GM12865 (cell line): Measurements from ENCODE around the gene NBPF20.
"Not testable (repeated sequence)": the region's sequence is repeated elsewhere in the genome, so short reads cannot be mapped to it uniquely, and the experiment has no call there.

Source experiments
- DNase-seq: peaks from one replicate; pipeline ENCODE4 v3.0.0; 2010; ENCODE audit warnings: low read depth
- H3K4me3 ChIP-seq: 2 replicates; pipeline ENCODE4 v1.5.1; 2011; ENCODE audit warnings: mild to moderate bottlenecking, low read depth, low read length, control low read depth
- TF ChIP-seq, protein P1 (sequence below): IDR thresholded peaks from 2 replicates; pipeline ENCODE4 v1.5.1; 2011; ENCODE audit warnings: low read length, control low read depth, low read depth, inconsistent platforms; ENCODE audit not compliant: insufficient read depth; ENCODE audit errors: missing control alignments

The NBPF20 gene, protein sequence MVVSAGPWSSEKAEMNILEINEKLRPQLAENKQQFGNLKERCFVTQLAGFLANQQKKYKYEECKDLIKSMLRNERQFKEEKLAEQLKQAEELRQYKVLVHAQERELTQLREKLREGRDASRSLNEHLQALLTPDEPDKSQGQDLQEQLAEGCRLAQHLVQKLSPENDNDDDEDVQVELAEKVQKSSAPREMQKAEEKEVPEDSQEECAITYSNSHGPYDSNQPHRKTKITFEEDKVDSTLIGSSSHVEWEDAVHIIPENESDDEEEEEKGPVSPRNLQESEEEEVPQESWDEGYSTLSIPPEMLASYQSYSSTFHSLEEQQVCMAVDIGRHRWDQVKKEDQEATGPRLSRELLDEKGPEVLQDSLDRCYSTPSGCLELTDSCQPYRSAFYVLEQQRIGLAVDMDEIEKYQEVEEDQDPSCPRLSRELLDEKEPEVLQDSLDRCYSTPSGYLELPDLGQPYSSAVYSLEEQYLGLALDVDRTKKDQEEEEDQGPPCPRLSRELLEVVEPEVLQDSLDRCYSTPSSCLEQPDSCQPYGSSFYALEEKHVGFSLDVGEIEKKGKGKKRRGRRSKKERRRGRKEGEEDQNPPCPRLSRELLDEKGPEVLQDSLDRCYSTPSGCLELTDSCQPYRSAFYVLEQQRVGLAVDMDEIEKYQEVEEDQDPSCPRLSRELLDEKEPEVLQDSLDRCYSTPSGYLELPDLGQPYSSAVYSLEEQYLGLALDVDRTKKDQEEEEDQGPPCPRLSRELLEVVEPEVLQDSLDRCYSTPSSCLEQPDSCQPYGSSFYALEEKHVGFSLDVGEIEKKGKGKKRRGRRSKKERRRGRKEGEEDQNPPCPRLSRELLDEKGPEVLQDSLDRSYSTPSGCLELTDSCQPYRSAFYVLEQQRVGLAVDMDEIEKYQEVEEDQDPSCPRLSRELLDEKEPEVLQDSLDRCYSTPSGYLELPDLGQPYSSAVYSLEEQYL (N-terminal part only)

DNA sequence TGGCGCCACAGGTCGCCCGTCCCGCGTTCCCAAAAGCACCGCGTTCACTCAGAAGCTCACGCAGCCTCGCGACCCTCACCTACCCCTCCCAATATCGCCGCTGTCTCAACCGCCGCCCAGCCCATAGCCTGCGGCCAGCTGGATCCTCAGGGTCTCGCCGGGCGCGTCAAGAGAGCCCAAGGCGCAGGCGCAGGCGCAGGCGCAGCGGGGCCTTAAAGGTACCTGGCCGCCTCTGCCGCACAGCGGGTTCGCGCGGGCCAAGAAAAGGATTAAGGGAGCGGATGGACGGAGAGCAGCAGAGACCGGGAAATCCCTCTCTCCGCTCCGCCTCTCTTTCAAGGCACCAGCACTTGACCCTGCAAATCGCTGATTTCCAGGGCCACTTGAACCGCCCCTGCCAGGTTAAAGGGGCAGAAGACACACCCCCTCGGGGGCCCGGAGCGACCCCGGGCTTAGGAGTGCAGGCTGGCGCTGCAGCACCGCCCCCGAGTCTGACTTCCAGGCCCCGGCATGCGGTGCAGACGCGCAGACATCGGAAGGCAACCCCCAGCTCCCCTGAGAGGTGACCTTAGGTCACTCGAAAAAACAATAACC, at the start of gene NBPF20:
NBPF20 (minus strand) TSS at position 168 of the 594 bp plus-strand sequence. CDS start 20,331 bp downstream, outside the sequence.
- peak; percentile 83 for DNase-seq
- H3K4me3 ChIP-seq: peak within 1 kb of the TSS; percentile 67
- TF ChIP-seq, protein P1, sequence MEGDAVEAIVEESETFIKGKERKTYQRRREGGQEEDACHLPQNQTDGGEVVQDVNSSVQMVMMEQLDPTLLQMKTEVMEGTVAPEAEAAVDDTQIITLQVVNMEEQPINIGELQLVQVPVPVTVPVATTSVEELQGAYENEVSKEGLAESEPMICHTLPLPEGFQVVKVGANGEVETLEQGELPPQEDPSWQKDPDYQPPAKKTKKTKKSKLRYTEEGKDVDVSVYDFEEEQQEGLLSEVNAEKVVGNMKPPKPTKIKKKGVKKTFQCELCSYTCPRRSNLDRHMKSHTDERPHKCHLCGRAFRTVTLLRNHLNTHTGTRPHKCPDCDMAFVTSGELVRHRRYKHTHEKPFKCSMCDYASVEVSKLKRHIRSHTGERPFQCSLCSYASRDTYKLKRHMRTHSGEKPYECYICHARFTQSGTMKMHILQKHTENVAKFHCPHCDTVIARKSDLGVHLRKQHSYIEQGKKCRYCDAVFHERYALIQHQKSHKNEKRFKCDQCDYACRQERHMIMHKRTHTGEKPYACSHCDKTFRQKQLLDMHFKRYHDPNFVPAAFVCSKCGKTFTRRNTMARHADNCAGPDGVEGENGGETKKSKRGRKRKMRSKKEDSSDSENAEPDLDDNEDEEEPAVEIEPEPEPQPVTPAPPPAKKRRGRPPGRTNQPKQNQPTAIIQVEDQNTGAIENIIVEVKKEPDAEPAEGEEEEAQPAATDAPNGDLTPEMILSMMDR: no peak

DNA sequence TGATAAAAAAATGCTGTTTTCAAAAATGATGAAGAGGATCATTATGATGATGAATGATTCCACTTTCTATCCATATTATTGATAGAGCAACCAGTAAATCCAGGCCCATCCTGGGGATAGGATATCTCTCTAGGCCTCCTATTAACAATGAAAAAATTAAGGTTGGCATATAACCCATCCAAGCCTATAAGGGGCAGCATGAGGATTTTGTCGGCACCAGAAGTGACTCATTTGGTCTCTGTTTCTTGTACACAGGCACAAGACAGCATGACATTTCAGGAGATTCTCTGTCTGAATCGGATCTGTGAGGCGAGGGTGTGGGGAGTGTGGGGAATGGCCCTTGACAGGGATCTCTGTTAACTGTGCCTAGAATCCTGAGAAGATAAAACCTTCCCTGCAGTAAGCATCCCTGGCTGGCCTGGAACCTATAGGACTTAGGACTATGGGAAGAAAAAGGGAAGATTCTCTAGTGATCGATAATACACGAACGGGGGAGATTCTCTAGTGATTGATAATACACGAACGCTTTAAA, 49.5 kb upstream of the NBPF20 start:
- H3K4me3 ChIP-seq, DNase-seq: not testable (repeated sequence)

DNA sequence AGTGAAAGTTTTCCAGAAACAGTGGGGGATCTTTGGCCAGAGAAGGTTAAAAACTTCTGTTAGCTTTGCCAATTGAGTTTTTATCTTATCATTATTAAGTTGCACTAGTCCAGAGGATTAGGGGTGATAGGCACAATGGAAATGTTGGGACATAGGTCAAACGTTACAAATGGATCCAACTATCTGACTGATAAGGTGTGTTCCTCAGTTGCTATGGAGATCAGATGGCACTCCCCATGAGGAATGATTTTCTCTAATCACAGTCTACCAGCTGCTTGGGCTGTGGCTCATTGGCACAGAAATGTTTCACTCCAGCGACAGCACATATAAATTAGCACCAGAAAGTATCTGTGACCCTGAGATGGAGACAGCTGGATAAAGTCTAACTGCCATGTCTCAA, 47.3 kb upstream of the NBPF20 start:
- H3K4me3 ChIP-seq, DNase-seq: not testable (repeated sequence)

DNA sequence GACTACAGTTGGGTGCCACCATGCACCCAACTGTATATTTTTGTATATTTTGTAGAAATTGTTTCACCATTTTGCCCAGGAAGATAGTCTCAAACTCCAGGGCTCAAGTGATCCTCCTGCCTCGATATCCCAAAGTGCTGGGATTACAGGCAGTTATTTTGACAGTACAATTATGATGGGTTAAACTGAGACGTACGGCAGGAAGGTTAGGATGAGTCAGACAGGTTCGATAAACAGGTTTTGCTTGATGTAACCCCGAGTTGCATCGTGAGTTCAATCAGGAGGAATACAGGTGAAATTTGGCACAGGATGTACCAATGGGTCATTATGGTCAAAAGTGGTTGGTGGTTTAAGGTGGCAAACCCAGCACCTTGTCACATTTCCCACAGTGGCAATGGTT, 46.0 kb upstream of the NBPF20 start:
- not testable (repeated sequence) for DNase-seq, H3K4me3 ChIP-seq

DNA sequence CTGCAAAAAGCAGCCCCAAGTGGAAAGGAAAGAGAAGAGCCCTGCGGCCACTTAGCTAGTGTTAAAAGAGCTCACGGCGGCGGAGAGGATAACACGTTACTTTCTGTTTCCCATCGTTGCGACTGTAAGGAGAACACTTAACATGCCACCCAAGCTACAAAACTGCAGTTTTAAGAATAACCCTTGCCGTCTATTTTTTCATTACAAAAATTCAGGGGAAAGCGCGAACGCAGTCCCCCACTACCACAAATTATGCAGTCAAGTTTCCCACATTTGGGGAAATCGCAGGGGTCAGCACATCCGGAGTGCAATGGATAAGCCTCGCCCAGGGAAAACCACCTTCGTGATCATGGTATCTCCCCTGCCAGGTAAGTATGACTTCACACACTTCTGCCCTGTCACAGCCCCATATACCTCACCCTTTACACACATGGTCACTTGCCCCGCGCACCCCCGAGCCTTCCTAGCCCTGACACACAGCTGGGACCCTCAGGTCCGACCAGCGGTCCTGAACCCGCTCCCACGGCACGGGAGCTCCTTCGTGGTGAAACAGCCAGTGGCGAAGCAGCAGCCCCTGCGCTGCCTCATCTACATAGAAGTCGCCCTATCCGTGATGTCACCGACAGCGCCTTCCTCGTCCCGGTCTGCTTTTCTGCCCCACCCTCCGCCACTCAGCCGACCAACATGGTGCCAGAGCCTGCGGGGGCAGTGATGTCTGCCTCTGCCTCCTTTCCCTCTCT, 40.2 kb upstream of the NBPF20 start:
- DNase-seq: peak; percentile 99
- H3K4me3 ChIP-seq: peak overlapping the region; percentile 46

DNA sequence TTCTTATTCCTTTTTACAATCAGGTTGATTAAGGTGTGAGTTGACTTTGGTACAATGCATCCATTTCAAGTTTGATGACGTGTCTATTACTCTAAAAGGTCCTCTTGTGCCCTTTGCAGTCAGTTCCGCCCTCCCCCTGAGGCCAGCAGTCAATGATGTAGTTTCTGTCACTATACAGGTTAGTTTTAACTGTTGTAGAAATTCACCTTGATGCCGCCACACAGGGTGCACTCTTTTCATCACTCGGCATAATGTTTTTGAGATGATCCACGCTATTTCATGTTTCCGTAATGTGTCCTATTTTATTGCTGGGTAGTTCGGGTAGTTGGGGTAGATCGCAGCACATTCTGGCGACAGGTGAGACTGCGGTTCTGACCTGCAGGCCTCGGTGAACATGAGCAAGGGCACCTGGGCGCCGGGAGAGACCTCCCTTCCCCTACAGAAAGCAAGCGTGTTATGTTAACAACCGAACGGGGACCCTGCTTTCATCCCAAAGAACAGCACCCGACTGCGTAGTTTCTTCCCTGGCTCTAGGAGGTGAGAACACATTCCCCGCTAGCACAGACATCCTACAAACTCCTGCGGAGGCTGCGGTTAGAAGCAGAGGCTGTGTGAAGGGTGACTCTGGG, 39.4 kb upstream of the NBPF20 start:
- peak overlapping the region; percentile 46 for H3K4me3 ChIP-seq
- not testable (repeated sequence) for DNase-seq

DNA sequence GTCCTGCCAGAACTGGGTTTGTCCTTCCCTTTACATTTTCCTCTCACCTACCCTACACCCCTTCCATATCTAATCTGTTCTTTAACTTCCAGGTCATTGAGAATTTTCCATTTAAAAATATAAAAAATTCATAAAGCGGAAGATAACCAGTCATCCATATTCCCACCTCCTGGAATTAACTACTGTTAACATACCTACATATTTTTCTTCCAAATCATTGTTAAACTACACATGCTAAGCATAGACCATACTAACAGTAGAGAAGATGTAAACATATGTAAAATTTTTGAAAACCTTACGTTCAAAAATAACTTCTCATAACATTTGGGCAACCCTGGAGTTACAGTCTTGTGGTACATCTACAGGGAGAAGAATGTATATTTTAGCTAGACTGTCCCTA, 38.6 kb upstream of the NBPF20 start:
- H3K4me3 ChIP-seq, DNase-seq: not testable (repeated sequence)

DNA sequence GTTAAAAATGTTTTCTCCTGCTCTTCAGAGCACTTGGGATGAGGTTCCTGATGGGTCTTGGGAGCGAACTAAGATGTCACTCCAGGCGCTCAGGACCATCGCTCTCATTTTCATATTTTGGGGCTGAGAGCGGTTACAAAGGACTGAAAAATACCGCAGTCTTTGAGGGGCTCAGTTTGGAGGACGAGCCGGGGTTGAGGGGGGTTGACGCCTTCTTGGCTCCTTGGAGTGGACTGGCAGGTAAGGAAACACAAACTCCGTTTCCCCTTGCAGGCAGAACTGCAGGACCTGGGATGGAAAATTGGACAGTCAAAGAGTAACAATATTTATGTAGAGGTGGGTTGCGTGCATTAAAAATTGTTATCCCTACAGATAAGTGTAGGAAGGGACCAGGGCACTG, 35.3 kb upstream of the NBPF20 start:
- not testable (repeated sequence) for DNase-seq, H3K4me3 ChIP-seq

DNA sequence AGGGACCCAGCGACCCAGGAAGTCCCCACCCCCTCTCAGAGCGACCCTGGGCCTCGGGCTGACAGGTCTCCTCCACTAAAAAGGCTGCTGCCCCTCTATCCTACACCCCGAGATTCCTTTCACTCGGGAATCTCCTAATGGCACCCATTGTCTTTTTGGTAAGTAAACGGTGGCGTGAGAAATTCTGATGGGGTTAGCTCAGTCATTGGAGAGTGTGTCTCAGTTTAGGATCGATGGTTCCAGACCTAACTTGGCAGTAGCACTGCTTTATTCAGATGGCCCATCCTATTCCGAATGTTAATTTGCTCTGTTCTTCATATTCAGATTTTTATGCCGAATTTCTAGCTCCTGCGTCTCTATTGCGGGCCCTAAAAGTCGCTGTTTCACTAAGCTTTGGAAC, 34.6 kb upstream of the NBPF20 start:
- not testable (repeated sequence) for H3K4me3 ChIP-seq, DNase-seq

DNA sequence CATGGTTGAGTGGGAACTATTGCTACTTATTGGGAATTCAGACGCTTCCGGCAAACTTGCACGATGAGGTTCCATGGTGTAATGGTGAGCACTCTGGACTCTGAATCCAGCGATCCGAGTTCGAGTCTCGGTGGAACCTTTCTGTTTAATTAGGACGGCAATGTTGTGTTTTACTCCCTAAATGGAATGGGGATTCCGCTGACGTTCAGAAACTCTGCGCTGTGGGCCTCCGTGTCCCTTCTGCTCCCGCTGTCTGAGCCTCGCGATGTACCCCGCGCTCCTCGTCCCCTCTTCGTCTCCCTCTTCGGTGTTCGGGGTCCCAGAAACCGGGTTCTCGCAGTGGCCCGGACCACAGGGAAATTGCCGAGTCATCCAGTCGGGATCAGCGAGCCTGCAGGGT, 34.2 kb upstream of the NBPF20 start:
- H3K4me3 ChIP-seq, DNase-seq: not testable (repeated sequence)

DNA sequence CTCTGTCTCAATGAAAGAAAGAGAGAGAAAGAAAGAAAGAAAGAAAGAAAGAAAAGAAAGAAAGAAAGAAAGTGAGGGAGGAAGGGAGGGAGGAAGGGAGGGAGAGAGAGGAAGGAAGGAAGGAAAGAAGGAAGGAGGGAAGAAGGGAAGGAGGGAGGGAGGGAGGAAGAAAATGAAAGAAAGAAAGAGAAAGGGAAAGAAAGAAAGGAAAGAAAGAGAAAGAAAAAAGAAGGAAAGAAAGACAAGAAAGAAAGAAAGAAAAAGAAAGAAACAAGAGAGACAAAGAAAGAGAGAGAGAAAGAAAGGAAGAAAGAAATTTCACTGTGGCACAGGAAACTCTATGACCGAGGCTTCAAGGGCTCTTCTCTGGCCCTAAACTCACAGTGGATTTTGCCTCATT, 33.7 kb upstream of the NBPF20 start:
- not testable (repeated sequence) for H3K4me3 ChIP-seq, DNase-seq

DNA sequence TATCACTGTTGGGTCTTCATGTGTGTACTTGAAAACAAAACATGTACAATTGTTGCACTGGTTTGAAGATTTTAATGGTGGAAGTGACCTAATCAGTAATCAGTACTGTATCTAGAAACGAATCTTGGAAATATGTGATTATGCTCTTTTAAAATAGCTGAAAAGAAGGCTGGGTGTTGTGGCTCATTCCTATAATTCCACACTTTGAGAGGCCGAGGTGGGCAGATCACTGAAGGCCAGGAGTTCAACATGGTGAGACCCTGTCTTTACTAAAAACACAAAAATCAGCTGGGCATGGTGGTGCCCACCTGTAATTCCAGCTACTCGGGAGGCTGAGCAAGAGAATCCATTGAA, 29.4 kb upstream of the NBPF20 start:
- not testable (repeated sequence) for H3K4me3 ChIP-seq, DNase-seq

DNA sequence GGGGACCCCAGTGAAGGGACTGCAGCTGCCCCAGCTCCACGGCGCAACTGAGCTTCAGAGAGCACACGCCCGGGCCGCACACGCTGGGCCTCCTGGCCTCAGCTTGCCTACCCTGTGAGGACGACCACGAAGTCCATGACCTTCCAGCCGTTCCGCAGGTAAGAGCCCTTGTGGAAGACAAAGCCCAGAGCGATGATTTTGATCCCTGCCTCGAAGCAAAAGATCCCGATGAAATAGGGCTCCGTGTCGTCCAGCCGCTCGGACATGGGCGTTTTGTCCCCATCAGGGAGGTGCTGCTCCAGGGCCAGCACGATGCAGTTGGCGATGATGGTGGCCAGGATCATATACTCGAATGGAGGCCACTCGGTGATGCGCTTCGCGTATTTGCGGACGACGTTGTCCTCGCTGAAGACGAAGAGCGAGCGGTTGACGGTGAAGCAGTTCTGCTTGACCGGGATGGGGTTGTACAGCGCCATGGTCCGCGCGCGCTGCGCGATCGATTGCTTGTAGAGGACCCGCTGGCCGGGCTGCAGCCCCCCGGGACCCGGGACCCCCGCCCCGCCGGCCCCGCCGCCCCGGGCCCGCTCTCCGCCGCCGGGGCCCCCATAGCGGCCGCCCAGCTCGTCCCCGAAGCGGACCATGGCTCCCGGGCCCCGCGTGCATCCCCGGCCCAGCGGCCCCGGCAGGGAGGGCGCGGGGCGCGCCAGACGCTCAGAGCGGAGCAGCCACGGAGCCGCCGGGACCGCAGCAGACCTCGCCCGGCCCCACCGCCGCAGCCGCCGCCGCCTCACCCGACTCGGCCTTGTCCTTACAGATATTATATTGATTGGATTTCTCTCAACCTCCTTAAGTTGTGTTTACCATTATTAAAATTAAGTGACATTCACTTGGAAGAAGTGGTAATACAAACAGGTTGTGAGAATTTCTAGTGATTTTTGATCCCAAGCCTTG, 28.7 kb upstream of the NBPF20 start:
- DNase-seq: not testable (repeated sequence)

DNA sequence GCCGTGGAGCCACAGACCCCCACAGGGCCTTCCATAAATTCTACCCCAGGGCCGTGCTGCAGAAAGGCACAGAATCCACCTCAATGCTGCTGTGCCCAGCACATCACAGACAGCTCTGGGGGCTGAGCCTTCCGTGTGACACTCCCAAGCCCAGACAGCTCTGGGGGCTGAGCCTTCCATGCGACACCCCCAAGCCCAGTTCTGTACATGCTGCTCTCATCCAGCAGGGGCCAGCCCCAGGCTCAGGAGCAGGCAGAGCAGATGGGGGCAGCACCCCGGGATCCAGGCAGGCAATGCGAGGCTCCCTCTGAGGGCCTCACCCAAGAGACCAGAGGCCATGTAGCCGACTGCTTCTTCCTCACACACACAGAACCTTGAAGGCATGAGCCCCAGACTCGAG, 27.1 kb upstream of the NBPF20 start:
- DNase-seq, H3K4me3 ChIP-seq: not testable (repeated sequence)

More for the DNA sequence above, 28.7 kb upstream of the NBPF20 start:
- not testable (repeated sequence) for H3K4me3 ChIP-seq

DNA sequence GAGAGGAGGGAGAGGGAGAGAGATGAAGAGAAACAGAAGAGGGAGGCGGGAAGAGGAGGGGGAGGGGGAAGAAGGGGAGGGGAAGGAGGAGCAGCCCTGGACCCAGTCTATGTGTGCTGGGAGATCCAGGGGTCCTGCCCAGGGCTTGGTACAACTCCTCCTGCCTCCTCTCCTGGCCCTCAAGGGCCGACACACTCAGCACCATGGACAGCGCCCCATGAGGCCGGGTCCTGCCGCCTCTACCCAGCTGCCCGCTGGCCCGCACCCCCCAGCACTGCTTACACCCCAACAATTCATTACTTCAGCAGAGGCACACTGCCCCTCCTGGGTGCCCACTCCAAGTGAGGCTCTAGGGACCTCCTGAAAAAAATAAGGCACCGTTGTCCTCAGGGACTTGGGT, 26.5 kb upstream of the NBPF20 start:
- DNase-seq: peak; percentile 8
- H3K4me3 ChIP-seq: not testable (repeated sequence)

DNA sequence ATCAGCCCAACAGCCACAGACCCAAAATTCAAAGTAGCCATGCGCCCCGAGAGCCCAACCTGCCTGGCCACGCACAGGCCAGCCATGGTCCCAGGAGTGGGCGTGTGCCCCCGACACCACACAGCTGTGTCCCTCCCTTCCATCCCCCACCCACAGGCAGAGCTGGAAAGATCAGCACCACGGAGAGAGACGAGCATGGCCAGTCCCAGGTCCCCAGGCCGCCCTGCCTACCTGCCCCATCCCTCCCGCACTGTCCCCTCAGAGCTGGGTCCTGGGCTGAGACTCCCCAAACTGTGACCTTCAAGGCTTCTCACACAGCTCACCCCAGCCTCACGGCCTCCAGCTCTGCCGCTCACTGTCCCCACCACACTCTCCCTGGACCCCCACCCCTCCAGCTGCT, 19.8 kb upstream of the NBPF20 start:
- not testable (repeated sequence) for H3K4me3 ChIP-seq, DNase-seq
